ENCODE data around the gene KAZN.

- TF ChIP-seq CTCF (tag by site-specific recombination; IDR thresholded peaks at IDR 0.05) (no peak), ATF2 (tag by site-specific recombination; IDR thresholded peaks at IDR 0.05; ENCODE audit: low read depth) (no peak), TSHZ1 (tag by site-specific recombination; IDR thresholded peaks at IDR 0.05; ENCODE audit: borderline replicate concordance) (no peak), ZNF121 (tag by site-specific recombination; IDR thresholded peaks at IDR 0.05) (no peak)
Observed at GRCh38 chr1:15089258-15089992, 490.9 kb downstream of the KAZN start.

Data from HEK293 (cell line).